ENCODE results near the gene STARD3NL. TPM values are rescaled to one million over a fixed set of nuclear protein-coding genes. Genes with fewer than 3 reads are reported as not detected.

STARD3NL gene
- total and polyA plus RNA-seq, 10 of the 15 experiments (the other 5 are each of a cell fraction or from before 2014, with no cell fraction given): 66.1 to 133 (median 85.7) TPM

DNA sequence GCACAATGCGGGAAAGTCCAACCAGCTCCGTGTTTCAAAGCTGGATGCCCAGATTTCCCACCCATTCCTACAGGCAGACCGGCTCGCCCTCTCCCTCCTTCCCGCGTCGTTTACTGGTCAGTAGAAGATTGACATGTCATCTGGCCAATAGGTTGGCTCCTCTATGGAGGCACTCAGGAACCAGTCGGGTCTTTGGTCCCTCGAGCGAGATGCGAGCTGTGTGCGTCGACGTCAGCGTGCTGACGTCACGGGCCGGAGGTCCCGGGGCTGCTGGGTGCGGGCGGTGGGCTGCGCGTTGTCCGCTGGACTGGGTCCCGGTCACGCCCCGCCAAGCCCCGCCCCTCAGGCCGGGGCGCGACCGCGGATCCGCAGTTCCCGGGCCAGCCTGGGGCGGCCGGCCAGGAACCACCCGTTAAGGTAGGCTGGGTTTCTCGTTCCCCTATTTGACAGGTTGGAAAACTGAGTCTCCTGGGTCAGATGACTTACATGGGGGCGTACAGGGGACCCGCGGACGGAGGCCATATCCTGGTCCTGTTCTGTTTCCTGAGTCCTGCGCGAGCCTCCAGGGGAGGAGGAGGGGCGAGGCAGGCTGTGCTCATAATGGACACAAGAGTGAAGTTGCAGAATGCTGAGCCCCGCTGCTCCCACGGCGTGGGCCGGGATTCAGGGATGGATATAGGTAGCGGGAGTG is at the start of gene STARD3NL (continued):
- no peak for TF ChIP-seq NRF1 (conservative IDR thresholded peaks at IDR 0.05; ENCODE audit: low read depth, low read length)
- TF ChIP-seq CHD1 (IDR thresholded peaks at IDR 0.05; ENCODE audit: low read depth, low read length): peak; percentile 49; the same call in 1 of the 2 replicates
- TF ChIP-seq TCF7 (IDR thresholded peaks at IDR 0.05; ENCODE audit: borderline replicate concordance): no peak
- no peak for TF ChIP-seq KDM1A (IDR thresholded peaks at IDR 0.05; ENCODE audit: borderline replicate concordance)
- TF ChIP-seq RAD51 (IDR thresholded peaks at IDR 0.05): no peak
- no peak for TF ChIP-seq SREBF2 (IDR thresholded peaks at IDR 0.05; ENCODE audit: low read length)
- no peak for TF ChIP-seq STAT3 (IDR thresholded peaks at IDR 0.05; ENCODE audit: low read depth, low read length)
- no peak for TF ChIP-seq ZBED1 (IDR thresholded peaks at IDR 0.05; ENCODE audit: borderline replicate concordance)
- no peak for TF ChIP-seq SUPT20H (IDR thresholded peaks at IDR 0.05; ENCODE audit: borderline replicate concordance, control insufficient read depth, low read depth, low read length)
- TF ChIP-seq RELA (IDR thresholded peaks at IDR 0.05; ENCODE audit: borderline replicate concordance, partially characterized antibody): peak; percentile 10
- peak in 1 of 2 experiments; percentile 55; a peak in 1 of 3 replicates for TF ChIP-seq EGR1 (IDR thresholded peaks at IDR 0.05; ENCODE audit: borderline replicate concordance in 1 of 2, low read depth in 2 of 2, low read length in 2 of 2)
- TF ChIP-seq HDAC6 (IDR thresholded peaks at IDR 0.05; ENCODE audit: unreplicated experiment): no peak
- TF ChIP-seq, protein P1, sequence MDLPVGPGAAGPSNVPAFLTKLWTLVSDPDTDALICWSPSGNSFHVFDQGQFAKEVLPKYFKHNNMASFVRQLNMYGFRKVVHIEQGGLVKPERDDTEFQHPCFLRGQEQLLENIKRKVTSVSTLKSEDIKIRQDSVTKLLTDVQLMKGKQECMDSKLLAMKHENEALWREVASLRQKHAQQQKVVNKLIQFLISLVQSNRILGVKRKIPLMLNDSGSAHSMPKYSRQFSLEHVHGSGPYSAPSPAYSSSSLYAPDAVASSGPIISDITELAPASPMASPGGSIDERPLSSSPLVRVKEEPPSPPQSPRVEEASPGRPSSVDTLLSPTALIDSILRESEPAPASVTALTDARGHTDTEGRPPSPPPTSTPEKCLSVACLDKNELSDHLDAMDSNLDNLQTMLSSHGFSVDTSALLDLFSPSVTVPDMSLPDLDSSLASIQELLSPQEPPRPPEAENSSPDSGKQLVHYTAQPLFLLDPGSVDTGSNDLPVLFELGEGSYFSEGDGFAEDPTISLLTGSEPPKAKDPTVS (IDR thresholded peaks at IDR 0.05; ENCODE audit: low read depth, low read length): no peak
- TF ChIP-seq KAT2A (conservative IDR thresholded peaks at IDR 0.05; ENCODE audit: control insufficient read depth, low read depth, low read length): no peak
- no peak for TF ChIP-seq ZSCAN29 (IDR thresholded peaks at IDR 0.05)
- TF ChIP-seq, protein P2, sequence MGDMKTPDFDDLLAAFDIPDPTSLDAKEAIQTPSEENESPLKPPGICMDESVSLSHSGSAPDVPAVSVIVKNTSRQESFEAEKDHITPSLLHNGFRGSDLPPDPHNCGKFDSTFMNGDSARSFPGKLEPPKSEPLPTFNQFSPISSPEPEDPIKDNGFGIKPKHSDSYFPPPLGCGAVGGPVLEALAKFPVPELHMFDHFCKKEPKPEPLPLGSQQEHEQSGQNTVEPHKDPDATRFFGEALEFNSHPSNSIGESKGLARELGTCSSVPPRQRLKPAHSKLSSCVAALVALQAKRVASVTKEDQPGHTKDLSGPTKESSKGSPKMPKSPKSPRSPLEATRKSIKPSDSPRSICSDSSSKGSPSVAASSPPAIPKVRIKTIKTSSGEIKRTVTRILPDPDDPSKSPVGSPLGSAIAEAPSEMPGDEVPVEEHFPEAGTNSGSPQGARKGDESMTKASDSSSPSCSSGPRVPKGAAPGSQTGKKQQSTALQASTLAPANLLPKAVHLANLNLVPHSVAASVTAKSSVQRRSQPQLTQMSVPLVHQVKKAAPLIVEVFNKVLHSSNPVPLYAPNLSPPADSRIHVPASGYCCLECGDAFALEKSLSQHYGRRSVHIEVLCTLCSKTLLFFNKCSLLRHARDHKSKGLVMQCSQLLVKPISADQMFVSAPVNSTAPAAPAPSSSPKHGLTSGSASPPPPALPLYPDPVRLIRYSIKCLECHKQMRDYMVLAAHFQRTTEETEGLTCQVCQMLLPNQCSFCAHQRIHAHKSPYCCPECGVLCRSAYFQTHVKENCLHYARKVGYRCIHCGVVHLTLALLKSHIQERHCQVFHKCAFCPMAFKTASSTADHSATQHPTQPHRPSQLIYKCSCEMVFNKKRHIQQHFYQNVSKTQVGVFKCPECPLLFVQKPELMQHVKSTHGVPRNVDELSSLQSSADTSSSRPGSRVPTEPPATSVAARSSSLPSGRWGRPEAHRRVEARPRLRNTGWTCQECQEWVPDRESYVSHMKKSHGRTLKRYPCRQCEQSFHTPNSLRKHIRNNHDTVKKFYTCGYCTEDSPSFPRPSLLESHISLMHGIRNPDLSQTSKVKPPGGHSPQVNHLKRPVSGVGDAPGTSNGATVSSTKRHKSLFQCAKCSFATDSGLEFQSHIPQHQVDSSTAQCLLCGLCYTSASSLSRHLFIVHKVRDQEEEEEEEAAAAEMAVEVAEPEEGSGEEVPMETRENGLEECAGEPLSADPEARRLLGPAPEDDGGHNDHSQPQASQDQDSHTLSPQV (IDR thresholded peaks at IDR 0.05): peak; percentile 36; the same call in 1 of the 2 replicates
- TF ChIP-seq NFYB (IDR thresholded peaks at IDR 0.05; ENCODE audit: insufficient read depth, low read depth, low read length): peak; percentile 96
- TF ChIP-seq RFX5 (IDR thresholded peaks at IDR 0.05; ENCODE audit: low read depth, low read length): no peak
- TF ChIP-seq FOS (IDR thresholded peaks at IDR 0.05; ENCODE audit: borderline replicate concordance, extremely low read depth, insufficient read length): peak; percentile 66
- 0 out of 3 replicates have a peak, but pooled peaks have one; percentile 12 for TF ChIP-seq POU2F2 (IDR thresholded peaks at IDR 0.05; ENCODE audit: borderline replicate concordance, low read depth, low read length)
- TF ChIP-seq, protein P3, sequence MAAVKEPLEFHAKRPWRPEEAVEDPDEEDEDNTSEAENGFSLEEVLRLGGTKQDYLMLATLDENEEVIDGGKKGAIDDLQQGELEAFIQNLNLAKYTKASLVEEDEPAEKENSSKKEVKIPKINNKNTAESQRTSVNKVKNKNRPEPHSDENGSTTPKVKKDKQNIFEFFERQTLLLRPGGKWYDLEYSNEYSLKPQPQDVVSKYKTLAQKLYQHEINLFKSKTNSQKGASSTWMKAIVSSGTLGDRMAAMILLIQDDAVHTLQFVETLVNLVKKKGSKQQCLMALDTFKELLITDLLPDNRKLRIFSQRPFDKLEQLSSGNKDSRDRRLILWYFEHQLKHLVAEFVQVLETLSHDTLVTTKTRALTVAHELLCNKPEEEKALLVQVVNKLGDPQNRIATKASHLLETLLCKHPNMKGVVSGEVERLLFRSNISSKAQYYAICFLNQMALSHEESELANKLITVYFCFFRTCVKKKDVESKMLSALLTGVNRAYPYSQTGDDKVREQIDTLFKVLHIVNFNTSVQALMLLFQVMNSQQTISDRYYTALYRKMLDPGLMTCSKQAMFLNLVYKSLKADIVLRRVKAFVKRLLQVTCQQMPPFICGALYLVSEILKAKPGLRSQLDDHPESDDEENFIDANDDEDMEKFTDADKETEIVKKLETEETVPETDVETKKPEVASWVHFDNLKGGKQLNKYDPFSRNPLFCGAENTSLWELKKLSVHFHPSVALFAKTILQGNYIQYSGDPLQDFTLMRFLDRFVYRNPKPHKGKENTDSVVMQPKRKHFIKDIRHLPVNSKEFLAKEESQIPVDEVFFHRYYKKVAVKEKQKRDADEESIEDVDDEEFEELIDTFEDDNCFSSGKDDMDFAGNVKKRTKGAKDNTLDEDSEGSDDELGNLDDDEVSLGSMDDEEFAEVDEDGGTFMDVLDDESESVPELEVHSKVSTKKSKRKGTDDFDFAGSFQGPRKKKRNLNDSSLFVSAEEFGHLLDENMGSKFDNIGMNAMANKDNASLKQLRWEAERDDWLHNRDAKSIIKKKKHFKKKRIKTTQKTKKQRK (IDR thresholded peaks at IDR 0.05; ENCODE audit: low read depth, low read length): 0 out of 2 replicates have a peak, but pooled peaks have one; percentile 13
- TF ChIP-seq NR2F1 (conservative IDR thresholded peaks at IDR 0.05): peak; percentile 72
